Naive thymus-derived CD4-positive, alpha-beta T cell (primary cell): ENCODE results near the gene MYL2. TPM values are rescaled to one million over a fixed set of nuclear protein-coding genes. Genes with fewer than 3 reads are reported as not detected.

Source experiments
- ATAC-seq: fragments of 150-1000 bp; cut with Tn5 transposase; 2 replicates; pipeline ENCODE4 v1.10.0; 2021; ENCODE audit warnings: mild to moderate bottlenecking, moderate library complexity
- CTCF ChIA-PET: fragments of 350-600 bp; sonication (Branson Sonifier 250); formaldehyde crosslinking; loops from one replicate; lab custom pipeline; 2021; ENCODE audit warnings: antibody characterized with exemption; lab: Charles Lee
- POLR2A ChIA-PET: fragments of 350-600 bp; sonication (Branson Sonifier 250); formaldehyde crosslinking; loops from one replicate; lab custom pipeline; 2021; ENCODE audit warnings: antibody characterized with exemption, inconsistent platforms; lab: Charles Lee
- DNase-seq, 9 donors: peaks; one replicate each; pipeline versions ENCODE4 v3.0.0 to v3.0.0-alpha.2; 2020 to 2022; ENCODE audit warnings: mixed read lengths in 1 of 9
- H3K27ac ChIP-seq: one replicate; pipeline ENCODE4 v1.7.0; 2013; ENCODE audit warnings: mild to moderate bottlenecking, low read depth, low read length, moderate library complexity
- H3K27me3 ChIP-seq, 2 donors: one replicate each; pipeline ENCODE4 v1.7.0; 2013; ENCODE audit warnings: low read length in 2 of 2, mild to moderate bottlenecking in 2 of 2, moderate library complexity in 2 of 2; ENCODE audit not compliant: control insufficient read depth in 2 of 2, insufficient read depth in 2 of 2
- H3K36me3 ChIP-seq, 3 experiments: 1 replicate in 2 of 3; 2 replicates in 1 of 3; pipeline ENCODE4 v1.7.0; 2013; ENCODE audit warnings: low read length in 3 of 3, mild to moderate bottlenecking in 3 of 3, moderate library complexity in 1 of 3; ENCODE audit not compliant: insufficient read depth in 3 of 3, control insufficient read depth in 2 of 3
- H3K4me1 ChIP-seq, 2 donors: one replicate each; pipeline ENCODE4 v1.7.0; 2013; ENCODE audit warnings: low read length in 2 of 2, mild to moderate bottlenecking in 2 of 2, moderate library complexity in 1 of 2; ENCODE audit not compliant: control insufficient read depth in 2 of 2, insufficient read depth in 2 of 2
- H3K4me3 ChIP-seq: 2 replicates; pipeline ENCODE4 v1.7.0; 2013; ENCODE audit warnings: mild to moderate bottlenecking, low read length
- H3K9me3 ChIP-seq, 3 experiments: 1 replicate in 2 of 3; 2 replicates in 1 of 3; pipeline ENCODE4 v1.7.0; 2013; ENCODE audit warnings: low read length in 3 of 3; ENCODE audit not compliant: control insufficient read depth in 2 of 3
- H3K27ac Mint-ChIP-seq, 9 donors: one replicate each; pipeline ENCODE4 v1.8.0; 2020 to 2022; ENCODE audit warnings: mixed read lengths in 9 of 9, mild to moderate bottlenecking in 8 of 9, moderate library complexity in 5 of 9, inconsistent platforms in 2 of 9
- H3K27me3 Mint-ChIP-seq, 5 donors: one replicate each; pipeline ENCODE4 v1.8.0; 2021 to 2022; ENCODE audit warnings: mixed read lengths in 5 of 5, mild to moderate bottlenecking in 1 of 5
- H3K36me3 Mint-ChIP-seq, 5 donors: one replicate each; pipeline ENCODE4 v1.8.0; 2020 to 2022; ENCODE audit warnings: mixed read lengths in 5 of 5, mild to moderate bottlenecking in 3 of 5, inconsistent platforms in 1 of 5
- H3K4me1 Mint-ChIP-seq, 7 donors: one replicate each; pipeline ENCODE4 v1.8.0; 2020 to 2022; ENCODE audit warnings: mixed read lengths in 7 of 7, mild to moderate bottlenecking in 3 of 7, inconsistent platforms in 1 of 7
- H3K4me3 Mint-ChIP-seq, 10 donors: one replicate each; pipeline ENCODE4 v1.8.0; 2020 to 2022; ENCODE audit warnings: mild to moderate bottlenecking in 10 of 10, mixed read lengths in 10 of 10, moderate library complexity in 6 of 10, inconsistent platforms in 2 of 10
- H3K9me3 Mint-ChIP-seq, 11 donors: one replicate each; pipeline ENCODE4 v1.8.0; 2020 to 2022; ENCODE audit warnings: mixed read lengths in 11 of 11, mild to moderate bottlenecking in 4 of 11, inconsistent platforms in 1 of 11, moderate library complexity in 1 of 11
- intact Hi-C, 2 donors: fragments of 100-400 bp; cut with micrococcal nuclease; formaldehyde crosslinking; loops; one replicate each; pipeline ENCODE4 v1.15.1; 2023
- polyA plus RNA-seq, 2 donors: library from polyadenylated mRNA; unstranded; fragments of 300-500 nt; fragmentation: Illumina TruSeq; gene quantifications; one replicate each; pipeline ENCODE4 v1.2.3, GENCODE V29; 2021
- total RNA-seq, 6 experiments: library from RNA in 5 of 6; stranded (reverse) in 5 of 6; gene quantifications; 1 replicate in 5 of 6; 2 replicates in 1 of 6; pipeline ENCODE4 v1.2.3 and lab custom pipeline; 2021 to 2026

The MYL2 gene
- total and polyA plus RNA-seq, 7 experiments from 2014 or later: not detected

DNA sequence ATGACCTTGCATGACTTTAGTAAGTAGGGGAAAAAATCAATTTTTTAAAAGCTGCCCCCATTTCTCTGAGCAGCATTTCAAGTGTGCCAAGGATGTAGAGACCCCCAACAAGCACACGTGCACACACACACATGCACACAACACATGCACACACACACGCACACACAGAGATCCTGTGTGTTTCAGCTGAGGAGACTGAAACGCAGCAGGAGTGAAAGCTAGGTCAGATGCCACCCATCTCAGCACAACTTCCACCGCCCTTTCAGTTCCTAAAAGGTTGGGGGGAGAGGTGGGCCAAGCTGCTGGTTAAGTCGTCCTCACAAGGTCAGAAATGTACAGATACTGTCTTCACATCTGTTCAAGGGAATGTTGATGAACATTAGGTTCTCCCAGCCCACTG, 13.9 kb downstream of the MYL2 start:
- intact Hi-C loops: no loop called here
- DNase-seq: no peak
- no peak overlapping the region for H3K27ac ChIP-seq
- peaks cover 0 to 1% (median 0%) of the 10 kb centered on the region in 11 donors for H3K9me3 Mint-ChIP-seq
- no peak for ATAC-seq
- H3K36me3 ChIP-seq: no peaks in the 10 kb centered on the region
- H3K4me3 ChIP-seq: no peak overlapping the region
- peaks cover 0 to 7% (median 4%) of the 10 kb centered on the region in 7 donors for H3K4me1 Mint-ChIP-seq
- H3K27me3 ChIP-seq: no peaks in the 10 kb centered on the region
- POLR2A ChIA-PET: no interaction called here
- H3K36me3 Mint-ChIP-seq: no peaks in the 10 kb centered on the region
- H3K4me3 Mint-ChIP-seq: no peak overlapping the region
- H3K27me3 Mint-ChIP-seq: peaks cover 0 to 4% (median 0%) of the 10 kb centered on the region in 5 donors
- H3K27ac Mint-ChIP-seq: no peak overlapping the region
- H3K4me1 ChIP-seq: no peaks in the 10 kb centered on the region
- CTCF ChIA-PET: no interaction called here
- H3K9me3 ChIP-seq: no peaks in the 10 kb centered on the region

DNA sequence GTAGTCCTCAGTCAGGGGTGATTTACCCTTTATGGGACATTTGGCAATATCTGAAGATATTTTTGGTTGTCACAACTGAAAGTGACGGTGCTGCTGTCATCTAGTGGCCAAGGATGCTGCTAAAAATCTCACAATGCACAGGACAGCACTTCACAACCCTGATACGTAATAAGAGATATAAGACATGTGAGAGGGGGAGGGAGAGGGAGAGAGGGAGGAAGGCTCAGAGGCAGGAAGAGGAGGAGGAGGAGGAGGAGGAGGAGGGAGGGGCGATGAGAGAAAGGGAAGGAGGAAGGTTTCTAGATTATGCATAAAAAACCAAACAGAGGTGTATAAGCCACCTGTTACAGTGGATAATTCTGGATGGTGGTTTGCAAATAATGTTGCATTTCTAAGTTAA, 14.3 kb downstream of the MYL2 start:
- Mint-ChIP-seq H3K36me3 (no peaks in the 10 kb centered on the region), H3K27me3 (peaks cover 0 to 4% (median 0%) of the 10 kb centered on the region in 5 donors), H3K27ac (no peak overlapping the region), H3K4me3 (no peak overlapping the region), H3K9me3 (peaks cover 0 to 1% (median 0%) of the 10 kb centered on the region in 11 donors), H3K4me1 (peaks cover 0 to 7% (median 4%) of the 10 kb centered on the region in 7 donors)
- POLR2A ChIA-PET: no interaction called here
- intact Hi-C loops: no loop called here
- H3K27me3 ChIP-seq: no peaks in the 10 kb centered on the region
- DNase-seq (no peak), ATAC-seq (no peak)
- no peaks in the 10 kb centered on the region for H3K36me3 ChIP-seq
- no peaks in the 10 kb centered on the region for H3K4me1 ChIP-seq
- H3K9me3 ChIP-seq: no peaks in the 10 kb centered on the region
- CTCF ChIA-PET: no interaction called here
- H3K27ac ChIP-seq: no peak overlapping the region
- no peak overlapping the region for H3K4me3 ChIP-seq

- peaks cover 0 to 1% (median 0%) of the 10 kb centered on the region in 11 donors for H3K9me3 Mint-ChIP-seq
- no peaks in the 10 kb centered on the region for H3K4me1 ChIP-seq
- no peaks in the 10 kb centered on the region for H3K9me3 ChIP-seq
- H3K36me3 ChIP-seq: no peaks in the 10 kb centered on the region
- ChIA-PET POLR2A (no interaction called here), CTCF (no interaction called here)
- no peak overlapping the region for H3K4me3 ChIP-seq
- peaks cover 0 to 7% (median 4%) of the 10 kb centered on the region in 7 donors for H3K4me1 Mint-ChIP-seq
- intact Hi-C loops: no loop called here
- H3K4me3 Mint-ChIP-seq: no peak overlapping the region
- DNase-seq: no peak
- H3K27me3 ChIP-seq: no peaks in the 10 kb centered on the region
- H3K36me3 Mint-ChIP-seq: no peaks in the 10 kb centered on the region
- ATAC-seq: no peak
- H3K27ac ChIP-seq: no peak overlapping the region
- peaks cover 0 to 3% (median 0%) of the 10 kb centered on the region in 5 donors for H3K27me3 Mint-ChIP-seq
- no peak overlapping the region for H3K27ac Mint-ChIP-seq
Observed at GRCh38 chr12:110903511-110903910, 16.9 kb downstream of the MYL2 start.

DNA sequence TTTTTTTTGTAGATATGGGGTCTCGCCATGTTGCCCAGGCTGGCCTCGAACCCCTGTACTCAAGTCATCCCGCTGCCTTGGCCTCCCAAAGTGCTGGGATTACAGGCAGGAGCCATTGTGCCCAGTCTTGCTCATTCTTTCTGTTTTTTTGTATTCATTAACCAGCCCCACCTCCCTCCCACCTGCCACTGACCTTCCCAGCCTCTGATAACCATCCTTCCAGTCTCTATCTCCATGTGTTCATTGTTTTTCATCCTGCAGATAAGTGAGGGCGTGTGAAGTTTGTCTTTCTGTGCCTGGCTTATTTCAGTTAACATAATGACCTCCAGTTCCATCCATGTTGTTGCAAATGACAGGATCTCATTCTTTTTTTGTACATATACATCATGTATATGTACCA, 19.0 kb downstream of the MYL2 start:
- Histone ChIP-seq H3K27me3 (no peaks in the 10 kb centered on the region), H3K4me1 (no peaks in the 10 kb centered on the region), H3K9me3 (no peaks in the 10 kb centered on the region), H3K36me3 (no peaks in the 10 kb centered on the region), H3K4me3 (no peak overlapping the region), H3K27ac (no peak overlapping the region)
- peaks cover 0 to 6% (median 3%) of the 10 kb centered on the region in 7 donors for H3K4me1 Mint-ChIP-seq
- peaks cover 0 to 3% (median 0%) of the 10 kb centered on the region in 5 donors for H3K27me3 Mint-ChIP-seq
- POLR2A ChIA-PET: no interaction called here
- H3K36me3 Mint-ChIP-seq: no peaks in the 10 kb centered on the region
- DNase-seq (no peak), ATAC-seq (no peak)
- no peaks in the 10 kb centered on the region for H3K9me3 Mint-ChIP-seq
- H3K4me3 Mint-ChIP-seq: no peak overlapping the region
- no peak overlapping the region for H3K27ac Mint-ChIP-seq
- intact Hi-C loops: no loop called here
- CTCF ChIA-PET: no interaction called here

DNA sequence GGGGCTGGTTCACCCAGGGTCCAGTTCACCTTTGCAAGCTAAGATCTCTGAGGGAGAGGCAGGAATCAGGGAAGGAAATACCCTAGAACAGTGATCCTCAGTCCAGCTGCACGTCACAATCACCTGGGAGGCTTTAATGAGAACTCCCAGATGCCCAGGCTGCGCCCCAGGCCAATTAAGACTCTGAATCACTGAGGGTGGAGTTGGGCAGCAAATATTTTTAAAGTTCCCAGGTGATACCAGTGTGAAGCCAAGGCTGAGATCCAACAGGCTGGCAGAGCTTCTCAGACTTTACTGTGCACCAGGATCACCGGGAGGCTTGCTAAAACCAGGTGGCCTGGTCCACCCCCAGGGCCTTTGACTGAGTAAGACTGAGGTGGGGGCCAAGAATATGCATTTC, 23.8 kb downstream of the MYL2 start:
- no peaks in the 10 kb centered on the region for H3K27me3 ChIP-seq
- Mint-ChIP-seq H3K27me3 (peaks cover 0 to 26% (median 4%) of the 10 kb centered on the region in 5 donors), H3K27ac (no peak overlapping the region), H3K4me3 (no peak overlapping the region), H3K4me1 (peaks cover 0 to 6% (median 0%) of the 10 kb centered on the region in 7 donors), H3K36me3 (no peaks in the 10 kb centered on the region), H3K9me3 (no peaks in the 10 kb centered on the region)
- H3K27ac ChIP-seq: no peak overlapping the region
- H3K36me3 ChIP-seq: no peaks in the 10 kb centered on the region
- H3K9me3 ChIP-seq: no peaks in the 10 kb centered on the region
- ATAC-seq (no peak), DNase-seq (no peak)
- intact Hi-C loops: no loop called here
- CTCF ChIA-PET: interaction anchor here (0.6 to 0.9 kb wide), 2 partner anchors 20 to 447 kb away, joined by 3 read pairs; no protein-coding TSS in a partner anchor
- POLR2A ChIA-PET: interaction anchor here (0.5 to 1.1 kb wide), 2 partner anchors 10 to 592 kb away, joined by 4 to 5 read pairs; no protein-coding TSS in a partner anchor
- H3K4me3 ChIP-seq: no peak overlapping the region
- H3K4me1 ChIP-seq: no peaks in the 10 kb centered on the region

DNA sequence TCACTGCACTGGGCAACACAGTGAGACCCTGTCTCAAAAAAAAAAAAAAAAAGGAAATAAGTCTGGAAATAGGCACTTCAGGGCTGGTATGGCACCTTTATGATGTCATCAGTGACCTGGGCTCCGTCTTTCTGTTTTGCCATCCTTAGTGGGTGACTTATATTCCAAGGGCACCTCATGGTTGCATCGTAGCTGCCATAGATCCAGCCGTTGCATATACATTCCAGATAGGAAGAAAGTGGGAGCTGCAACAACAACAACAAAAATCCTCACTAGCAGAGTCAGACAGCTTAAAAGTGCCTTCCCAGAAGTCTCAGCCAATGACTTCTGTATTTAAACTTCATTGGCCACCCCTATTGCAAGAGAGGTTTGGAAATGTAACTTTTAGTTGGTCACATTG, 26.4 kb downstream of the MYL2 start:
- Mint-ChIP-seq H3K36me3 (no peaks in the 10 kb centered on the region), H3K9me3 (no peaks in the 10 kb centered on the region), H3K4me3 (peak overlapping the region in 6 of 10 donors; percentile 17 to 74 (median 50)), H3K27me3 (peaks cover 0 to 26% (median 4%) of the 10 kb centered on the region in 5 donors), H3K27ac (peak overlapping the region in 1 of 9 donors; percentile 67), H3K4me1 (peaks cover 0 to 6% (median 0%) of the 10 kb centered on the region in 7 donors)
- Histone ChIP-seq H3K9me3 (no peaks in the 10 kb centered on the region), H3K27me3 (no peaks in the 10 kb centered on the region), H3K4me1 (no peaks in the 10 kb centered on the region), H3K4me3 (no peak overlapping the region), H3K36me3 (no peaks in the 10 kb centered on the region), H3K27ac (no peak overlapping the region)
- DNase-seq (no peak), ATAC-seq (no peak)
- ChIA-PET CTCF (interaction anchor here (0.6 to 1.5 kb wide), 5 partner anchors 8 to 132 kb away, joined by 3 to 6 read pairs (median 4); no protein-coding TSS in a partner anchor), POLR2A (no interaction called here)
- intact Hi-C loops: loop anchor here (1.0 kb wide), 3 partner anchors 405 to 421 kb away; no protein-coding TSS in a partner anchor

DNA sequence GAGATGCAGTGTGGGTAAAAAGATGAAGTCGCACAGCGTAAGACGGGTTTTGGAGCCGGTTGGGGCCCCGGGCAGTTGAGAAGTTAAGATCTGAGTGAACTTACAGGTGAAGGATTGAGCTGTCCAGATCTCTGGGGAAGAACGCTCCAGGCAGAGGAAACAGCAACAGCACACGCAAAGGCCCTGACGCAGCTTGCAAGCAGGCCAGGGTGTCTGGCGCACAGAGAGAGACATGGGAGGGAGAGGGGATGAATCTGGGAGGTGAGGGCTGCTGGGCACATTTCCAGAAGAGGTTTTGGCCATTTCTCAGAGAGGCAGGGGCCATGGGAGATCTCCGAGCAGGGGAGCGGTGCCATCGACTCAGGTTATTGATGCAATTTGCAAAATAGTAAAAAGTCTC, 31.0 kb downstream of the MYL2 start:
- Histone ChIP-seq H3K4me1 (peaks cover 0 to 4% of the 10 kb centered on the region in 2 donors), H3K27ac (no peak overlapping the region), H3K36me3 (no peaks in the 10 kb centered on the region), H3K4me3 (no peak overlapping the region), H3K27me3 (no peaks in the 10 kb centered on the region), H3K9me3 (no peaks in the 10 kb centered on the region)
- Mint-ChIP-seq H3K4me3 (no peak overlapping the region), H3K4me1 (peaks cover 2 to 8% (median 4%) of the 10 kb centered on the region in 7 donors), H3K27ac (no peak overlapping the region), H3K36me3 (no peaks in the 10 kb centered on the region), H3K27me3 (peaks cover 0 to 19% (median 3%) of the 10 kb centered on the region in 5 donors), H3K9me3 (no peaks in the 10 kb centered on the region)
- ATAC-seq (no peak), DNase-seq (no peak)
- intact Hi-C loops: loop anchor here (2.0 to 10.0 kb wide), 6 partner anchors 147 to 437 kb away; partner anchors contain the start of genes ARPC3 (in 1 of the 2), FAM216A (in 1 of the 2), GPN3 (in 1 of the 2) and PPP1CC (in 1 of the 2)
- CTCF ChIA-PET: no interaction called here
- POLR2A ChIA-PET: no interaction called here
